HEK293 (cell line): Measurements from ENCODE around the gene MORN3.

Experiments used
- CTCF ChIA-PET: fragments of 350-600 bp; formaldehyde crosslinking; extraction: SDS; loops from one replicate; lab custom pipeline; 2021; ENCODE audit warnings: antibody characterized with exemption; lab: Yijun Ruan, JAX
- POLR2A ChIA-PET: fragments of 300-600 bp; formaldehyde crosslinking; extraction: SDS; loops from one replicate; lab custom pipeline; 2020; ENCODE audit warnings: antibody characterized with exemption, inconsistent platforms; lab: Yijun Ruan, JAX
- H3K27ac ChIP-seq: fragments of 200-500 bp; sonication (Bioruptor generic); 2 replicates; pipeline ENCODE4 v1.5.1; 2014; ENCODE audit warnings: low read depth, low read length, control low read depth, inconsistent platforms; ENCODE audit errors: extremely low read depth
- H3K36me3 ChIP-seq, 2 experiments: fragments of 200-500 bp in 1 of 2; sonication (Bioruptor generic) in 1 of 2; 1 replicate in 1 of 2; 2 replicates in 1 of 2; pipeline ENCODE4 v1.5.1; 2014 to 2017; ENCODE audit warnings: inconsistent platforms in 2 of 2, low read length in 2 of 2; ENCODE audit not compliant: control insufficient read depth in 2 of 2, insufficient read depth in 1 of 2
- H3K4me1 ChIP-seq: fragments of 200-500 bp; sonication (Bioruptor generic); 2 replicates; pipeline ENCODE4 v1.5.1; 2014; ENCODE audit warnings: mild to moderate bottlenecking, low read length, inconsistent platforms; ENCODE audit not compliant: control insufficient read depth, insufficient read depth
- H3K4me3 ChIP-seq: 2 replicates; pipeline ENCODE4 v1.5.1; 2011; ENCODE audit warnings: low read depth, mild to moderate bottlenecking, control low read depth, low read length, moderate library complexity
- H3K9me3 ChIP-seq: fragments of 200-500 bp; sonication (Bioruptor generic); 2 replicates; pipeline ENCODE4 v1.5.1; 2014; ENCODE audit warnings: low read depth, low read length, inconsistent platforms; ENCODE audit not compliant: control insufficient read depth, insufficient read depth
- AEBP2 ChIP-seq: fragments of 450-650 bp; formaldehyde crosslinking; IDR thresholded peaks from 2 replicates; pipeline ENCODE4 v1.5.1; 2016; ENCODE audit warnings: missing biosample characterization, missing genetic modification characterization, borderline replicate concordance
- HOXC10 ChIP-seq: sonication (generic); formaldehyde crosslinking; IDR thresholded peaks from 2 replicates; pipeline ENCODE4 v1.8.1; 2023; ENCODE audit warnings: mild to moderate bottlenecking, missing genetic modification reagents
- OSR2 ChIP-seq: fragments of 450-650 bp; formaldehyde crosslinking; IDR thresholded peaks from 2 replicates; pipeline ENCODE4 v1.5.1; 2016; ENCODE audit warnings: missing biosample characterization, missing genetic modification characterization
- OVOL3 ChIP-seq: fragments of 450-650 bp; formaldehyde crosslinking; IDR thresholded peaks from 2 replicates; pipeline ENCODE4 v1.5.1; 2016; ENCODE audit warnings: missing biosample characterization, missing genetic modification characterization
- SETDB1 ChIP-seq: IDR thresholded peaks from one replicate; pipeline ENCODE4 v1.6.1; 2017; ENCODE audit warnings: mild to moderate bottlenecking, low read length, moderate library complexity, mixed read lengths; ENCODE audit not compliant: insufficient read length
- SP7 ChIP-seq: fragments of 450-650 bp; formaldehyde crosslinking; IDR thresholded peaks from 2 replicates; pipeline ENCODE4 v1.5.1; 2016; ENCODE audit warnings: missing biosample characterization, missing genetic modification characterization
- TCF7L2 ChIP-seq: IDR thresholded peaks from 2 replicates; pipeline ENCODE4 v1.6.1; 2011; ENCODE audit warnings: low read depth, mild to moderate bottlenecking, inconsistent platforms, low read length, moderate library complexity, borderline replicate concordance
- ZBTB8A ChIP-seq: fragments of 450-650 bp; formaldehyde crosslinking; IDR thresholded peaks from 2 replicates; pipeline ENCODE4 v1.5.1; 2016; ENCODE audit warnings: missing biosample characterization, missing genetic modification characterization
- ZFP69B ChIP-seq: fragments of 450-650 bp; formaldehyde crosslinking; IDR thresholded peaks from 2 replicates; pipeline ENCODE4 v1.5.1; 2016; ENCODE audit warnings: missing biosample characterization, missing genetic modification characterization
- ZNF114 ChIP-seq: fragments of 450-650 bp; formaldehyde crosslinking; IDR thresholded peaks from 2 replicates; pipeline ENCODE4 v1.5.0; 2017; ENCODE audit warnings: missing biosample characterization, missing genetic modification characterization
- ZNF138 ChIP-seq: fragments of 450-650 bp; formaldehyde crosslinking; IDR thresholded peaks from 2 replicates; pipeline ENCODE4 v1.5.1; 2016; ENCODE audit warnings: missing biosample characterization, missing genetic modification characterization, borderline replicate concordance
- ZNF155 ChIP-seq: fragments of 450-650 bp; formaldehyde crosslinking; IDR thresholded peaks from 2 replicates; pipeline ENCODE4 v1.5.1; 2016; ENCODE audit warnings: missing biosample characterization, missing genetic modification characterization
- ZNF16 ChIP-seq: fragments of 450-650 bp; formaldehyde crosslinking; IDR thresholded peaks from 2 replicates; pipeline ENCODE4 v1.5.1; 2016; ENCODE audit warnings: low read depth, missing biosample characterization, missing genetic modification characterization
- ZNF174 ChIP-seq: fragments of 450-650 bp; formaldehyde crosslinking; IDR thresholded peaks from 2 replicates; pipeline ENCODE4 v1.5.0; 2017; ENCODE audit warnings: missing biosample characterization, mild to moderate bottlenecking, missing genetic modification characterization
- ZNF18 ChIP-seq: fragments of 450-650 bp; formaldehyde crosslinking; IDR thresholded peaks from 2 replicates; pipeline ENCODE4 v1.5.1; 2016; ENCODE audit warnings: missing biosample characterization, missing genetic modification characterization
- ZNF248 ChIP-seq: fragments of 450-650 bp; formaldehyde crosslinking; IDR thresholded peaks from 2 replicates; pipeline ENCODE4 v1.5.1; 2017; ENCODE audit warnings: missing biosample characterization, missing genetic modification characterization
- ZNF416 ChIP-seq: fragments of 450-650 bp; formaldehyde crosslinking; IDR thresholded peaks from 2 replicates; pipeline ENCODE4 v1.5.1; 2016; ENCODE audit warnings: missing biosample characterization, missing genetic modification characterization
- ZNF426 ChIP-seq: fragments of 450-650 bp; formaldehyde crosslinking; IDR thresholded peaks from 2 replicates; pipeline ENCODE4 v1.5.1; 2017; ENCODE audit warnings: missing biosample characterization, missing genetic modification characterization, mild to moderate bottlenecking, inconsistent platforms, moderate library complexity
- ZNF600 ChIP-seq: fragments of 450-650 bp; formaldehyde crosslinking; IDR thresholded peaks from 2 replicates; pipeline ENCODE4 v1.5.1; 2016; ENCODE audit warnings: missing biosample characterization, missing genetic modification characterization
- ZNF610 ChIP-seq: fragments of 450-650 bp; formaldehyde crosslinking; IDR thresholded peaks from 2 replicates; pipeline ENCODE4 v1.5.1; 2016; ENCODE audit warnings: missing biosample characterization, missing genetic modification characterization, borderline replicate concordance
- ZNF664 ChIP-seq: fragments of 450-650 bp; formaldehyde crosslinking; IDR thresholded peaks from 2 replicates; pipeline ENCODE4 v1.5.1; 2016; ENCODE audit warnings: missing biosample characterization, missing genetic modification characterization
- ZNF776 ChIP-seq: fragments of 450-650 bp; formaldehyde crosslinking; IDR thresholded peaks from 2 replicates; pipeline ENCODE4 v1.5.0; 2017; ENCODE audit warnings: missing biosample characterization, missing genetic modification characterization, borderline replicate concordance
- ZNF830 ChIP-seq: fragments of 450-650 bp; IDR thresholded peaks from 2 replicates; pipeline ENCODE4 v1.5.0; 2018; ENCODE audit warnings: missing biosample characterization, missing genetic modification characterization, low read depth, mild to moderate bottlenecking, moderate library complexity
- ZSCAN18 ChIP-seq: fragments of 450-650 bp; formaldehyde crosslinking; IDR thresholded peaks from 2 replicates; pipeline ENCODE4 v1.5.1; 2016; ENCODE audit warnings: missing biosample characterization, missing genetic modification characterization
- TF ChIP-seq, protein P1 (sequence below): fragments of 450-650 bp; formaldehyde crosslinking; IDR thresholded peaks from 2 replicates; pipeline ENCODE4 v1.5.1; 2016; ENCODE audit warnings: missing biosample characterization, missing genetic modification characterization

MORN3 gene

GRCh38 chr12:121610239-121611149, 59.0 kb downstream of the MORN3 start (continued):
- TF ChIP-seq ZNF18: no peak
- TF ChIP-seq ZNF155 (tag by site-specific recombination): no peak
- TF ChIP-seq OSR2: no peak
- TF ChIP-seq ZNF610 (tag by site-specific recombination): no peak
- no peak for TF ChIP-seq TCF7L2
- no peak for TF ChIP-seq OVOL3 (tag by site-specific recombination)
- TF ChIP-seq ZNF426 (tag by site-specific recombination): no peak
- TF ChIP-seq ZNF600: no peak
- TF ChIP-seq ZNF664 (tag by site-specific recombination): no peak
- TF ChIP-seq AEBP2 (tag by site-specific recombination): no peak
- TF ChIP-seq ZBTB8A (tag by site-specific recombination): peak; percentile 60

DNA sequence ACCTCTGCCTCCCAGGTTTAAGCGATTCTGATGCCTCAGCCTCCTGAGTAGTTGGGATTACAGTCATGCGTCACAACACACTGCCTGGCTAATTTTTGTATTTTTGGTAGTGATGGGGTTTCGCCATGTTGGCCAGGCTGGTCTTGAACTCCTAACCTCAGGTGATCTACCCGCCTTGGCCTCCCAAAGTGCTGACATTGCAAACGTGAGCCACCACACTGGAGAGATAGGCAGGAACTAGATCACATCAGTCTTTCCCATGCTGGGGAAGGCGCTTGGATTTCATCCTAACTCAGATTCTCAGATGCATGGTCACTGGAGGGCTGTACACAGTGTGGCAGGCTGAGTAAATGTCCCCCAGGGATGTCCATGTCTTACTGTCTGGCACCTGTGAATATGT, 61.2 kb downstream of the MORN3 start:
- TF ChIP-seq OVOL3 (tag by site-specific recombination) (no peak), ZSCAN18 (no peak), ZFP69B (tag by site-specific recombination) (no peak), ZNF776 (tag by site-specific recombination) (no peak), HOXC10 (CRISPR knock-in tag) (no peak), SETDB1 (no peak), ZNF114 (tag by site-specific recombination) (no peak), ZNF174 (no peak), ZNF138 (tag by site-specific recombination) (no peak), ZNF830 (tag by site-specific recombination) (no peak), SP7 (tag by site-specific recombination) (no peak), ZNF416 (tag by site-specific recombination) (no peak), ZNF16 (tag by site-specific recombination) (no peak), ZNF248 (tag by site-specific recombination) (no peak)
- TF ChIP-seq, protein P1, sequence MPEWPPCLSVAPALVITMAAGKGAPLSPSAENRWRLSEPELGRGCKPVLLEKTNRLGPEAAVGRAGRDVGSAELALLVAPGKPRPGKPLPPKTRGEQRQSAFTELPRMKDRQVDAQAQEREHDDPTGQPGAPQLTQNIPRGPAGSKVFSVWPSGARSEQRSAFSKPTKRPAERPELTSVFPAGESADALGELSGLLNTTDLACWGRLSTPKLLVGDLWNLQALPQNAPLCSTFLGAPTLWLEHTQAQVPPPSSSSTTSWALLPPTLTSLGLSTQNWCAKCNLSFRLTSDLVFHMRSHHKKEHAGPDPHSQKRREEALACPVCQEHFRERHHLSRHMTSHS: no peak
- no peak overlapping the region for H3K4me3 ChIP-seq
- H3K27ac ChIP-seq: no peak overlapping the region
- no peaks in the 10 kb centered on the region for H3K9me3 ChIP-seq
- peaks cover 6% of the 10 kb centered on the region; the same call in 1 of the 2 replicates for H3K4me1 ChIP-seq
- ChIA-PET POLR2A (no interaction called here), CTCF (interaction anchor here (0.6 kb wide), 1 partner anchor 9 kb away, joined by 3 read pairs; no protein-coding TSS in a partner anchor)
- no peaks in the 10 kb centered on the region for H3K36me3 ChIP-seq
